Ramos (cell line): ENCODE results near the gene BCAS4.

Experiments
- in situ Hi-C: fragments of 300-500 bp; cut with MboI; formaldehyde crosslinking; loops from one replicate; pipeline ENCODE4 v1.14.3; 2022; ENCODE audit warnings: low sequenced_read_pairs; ENCODE audit not compliant: unreplicated experiment

The BCAS4 gene

GRCh38 chr20:50815162-50815989, 20.5 kb downstream of the BCAS4 start:
- in situ Hi-C loops, result loop anchor here (25.0 kb wide), 3 partner anchors 597 to 1178 kb away; partner anchors contain the start of gene NFATC2

- in situ Hi-C loops, result loop anchor here (25.0 kb wide), 3 partner anchors 595 to 1180 kb away; partner anchors contain the start of gene NFATC2
Observed at GRCh38 chr20:50817776-50818172, 22.9 kb downstream of the BCAS4 start.

GRCh38 chr20:50819349-50819748, 24.5 kb downstream of the BCAS4 start:
- in situ Hi-C loops, result loop anchor here (25.0 kb wide), 3 partner anchors 593 to 1182 kb away; partner anchors contain the start of gene NFATC2

- in situ Hi-C loops, result loop anchor here (25.0 kb wide), 3 partner anchors 592 to 1183 kb away; partner anchors contain the start of gene NFATC2
Observed at GRCh38 chr20:50820515-50821256, 25.8 kb downstream of the BCAS4 start.

- in situ Hi-C loops, result loop anchor here (25.0 kb wide), 3 partner anchors 591 to 1184 kb away; partner anchors contain the start of gene NFATC2
Observed at GRCh38 chr20:50821257-50821921, 26.5 kb downstream of the BCAS4 start.

- in situ Hi-C loops, result loop anchor here (25.0 kb wide), 3 partner anchors 590 to 1185 kb away; partner anchors contain the start of gene NFATC2
Observed at GRCh38 chr20:50821994-50822393, 27.1 kb downstream of the BCAS4 start.

GRCh38 chr20:50823319-50823718, 28.5 kb downstream of the BCAS4 start:
- in situ Hi-C loops, result loop anchor here (25.0 kb wide), 3 partner anchors 589 to 1186 kb away; partner anchors contain the start of gene NFATC2

- in situ Hi-C loops, result loop anchor here (25.0 kb wide), 3 partner anchors 588 to 1187 kb away; partner anchors contain the start of gene NFATC2
Observed at GRCh38 chr20:50824137-50824536, 29.3 kb downstream of the BCAS4 start.

- in situ Hi-C loops, result no loop called here
Observed at GRCh38 chr20:50826121-50826520, 31.3 kb downstream of the BCAS4 start.

GRCh38 chr20:50828363-50829136, 33.7 kb downstream of the BCAS4 start:
- in situ Hi-C loops, result no loop called here

GRCh38 chr20:50831622-50832021, 36.8 kb downstream of the BCAS4 start:
- in situ Hi-C loops, result no loop called here

GRCh38 chr20:50834599-50835005, 39.7 kb downstream of the BCAS4 start:
- in situ Hi-C loops, result no loop called here

- in situ Hi-C loops, result no loop called here
Observed at GRCh38 chr20:50837532-50838321, 42.9 kb downstream of the BCAS4 start.

- in situ Hi-C loops, result no loop called here
Observed at GRCh38 chr20:50838322-50838625, 43.4 kb downstream of the BCAS4 start.

GRCh38 chr20:50838707-50839385, 44.0 kb downstream of the BCAS4 start:
- in situ Hi-C loops, result no loop called here

- in situ Hi-C loops, result no loop called here
Observed at GRCh38 chr20:50842821-50843220, 48.0 kb downstream of the BCAS4 start.

GRCh38 chr20:50843331-50844276, 48.7 kb downstream of the BCAS4 start:
- in situ Hi-C loops, result no loop called here
